B cell (primary cell): ENCODE measurements around the gene NT5M.

ENCODE experiments used
- EZH2 ChIP-seq: IDR thresholded peaks from 2 replicates; pipeline ENCODE4 v1.6.1; 2012; ENCODE audit warnings: borderline replicate concordance, low read depth, mild to moderate bottlenecking, moderate library complexity, low read length; ENCODE audit not compliant: insufficient read depth, poor library complexity, severe bottlenecking
- TF ChIP-seq, protein P1 (sequence below): fragments of 200-600 bp; IDR thresholded peaks from one replicate; pipeline ENCODE4 v1.8.0; 2022; ENCODE audit warnings: antibody characterized with exemption, mild to moderate bottlenecking

DNA sequence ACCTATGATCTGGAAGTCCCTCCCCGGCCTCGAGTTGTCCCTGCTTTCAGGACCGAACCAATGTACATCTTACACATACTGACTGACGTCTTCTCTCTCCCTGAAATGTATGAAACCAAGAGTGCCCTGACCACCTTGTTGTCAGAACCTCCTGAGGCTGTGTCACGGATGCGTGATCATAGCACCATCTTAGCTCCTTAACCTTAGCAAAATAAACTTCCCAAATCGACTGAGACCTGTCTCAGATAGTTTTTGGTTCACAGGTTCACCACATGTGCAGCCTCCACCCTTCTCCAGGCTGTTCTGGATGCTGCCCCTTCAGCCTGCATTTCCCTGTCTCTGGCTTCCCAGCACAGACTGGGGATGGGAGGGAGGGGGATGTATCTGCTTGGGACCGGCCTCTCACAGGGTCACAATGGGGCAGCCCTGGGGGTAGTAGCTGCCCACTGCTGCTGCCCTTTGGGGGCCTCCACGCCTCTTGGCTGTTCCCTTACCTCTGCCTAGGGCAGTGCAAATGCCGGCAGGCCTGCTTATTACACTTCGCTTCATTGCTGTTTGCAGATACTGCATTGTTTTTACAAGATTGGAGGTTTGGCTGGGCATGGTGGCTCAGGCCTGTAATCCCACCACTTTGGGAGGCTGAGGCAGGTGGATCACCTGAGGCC, 69.8 kb downstream of the NT5M start:
- TF ChIP-seq, protein P1, sequence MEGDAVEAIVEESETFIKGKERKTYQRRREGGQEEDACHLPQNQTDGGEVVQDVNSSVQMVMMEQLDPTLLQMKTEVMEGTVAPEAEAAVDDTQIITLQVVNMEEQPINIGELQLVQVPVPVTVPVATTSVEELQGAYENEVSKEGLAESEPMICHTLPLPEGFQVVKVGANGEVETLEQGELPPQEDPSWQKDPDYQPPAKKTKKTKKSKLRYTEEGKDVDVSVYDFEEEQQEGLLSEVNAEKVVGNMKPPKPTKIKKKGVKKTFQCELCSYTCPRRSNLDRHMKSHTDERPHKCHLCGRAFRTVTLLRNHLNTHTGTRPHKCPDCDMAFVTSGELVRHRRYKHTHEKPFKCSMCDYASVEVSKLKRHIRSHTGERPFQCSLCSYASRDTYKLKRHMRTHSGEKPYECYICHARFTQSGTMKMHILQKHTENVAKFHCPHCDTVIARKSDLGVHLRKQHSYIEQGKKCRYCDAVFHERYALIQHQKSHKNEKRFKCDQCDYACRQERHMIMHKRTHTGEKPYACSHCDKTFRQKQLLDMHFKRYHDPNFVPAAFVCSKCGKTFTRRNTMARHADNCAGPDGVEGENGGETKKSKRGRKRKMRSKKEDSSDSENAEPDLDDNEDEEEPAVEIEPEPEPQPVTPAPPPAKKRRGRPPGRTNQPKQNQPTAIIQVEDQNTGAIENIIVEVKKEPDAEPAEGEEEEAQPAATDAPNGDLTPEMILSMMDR: no peak
- TF ChIP-seq EZH2: no peak
